Measurements from ENCODE around the gene KTN1. TPM values are rescaled to one million over a fixed set of nuclear protein-coding genes. Genes with fewer than 3 reads are reported as not detected.

KTN1 gene
- total RNA-seq, 1 donor from 2014 or later = 191 TPM

DNA sequence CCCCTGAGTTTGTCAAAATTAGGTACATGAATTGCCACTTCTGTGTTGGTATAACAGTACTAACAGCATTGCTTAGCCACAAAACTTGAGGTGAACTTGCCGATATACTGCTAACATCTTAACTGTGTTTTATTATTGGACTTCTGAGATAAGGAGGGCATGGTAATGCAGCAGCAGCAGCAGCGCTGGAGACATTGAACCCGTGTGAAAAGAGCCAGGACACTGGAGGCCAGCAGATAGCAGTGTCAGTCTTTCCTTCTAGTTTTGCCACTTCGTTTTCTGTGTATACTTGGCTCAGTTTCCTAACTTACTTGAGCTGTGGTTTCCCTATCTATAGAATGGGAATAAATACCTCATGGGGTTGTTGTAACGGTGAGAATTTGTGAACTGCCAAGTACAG is 82.7 kb downstream of the KTN1 start:
- no peaks in the 10 kb centered on the region for H3K9me3 ChIP-seq (ENCODE audit: low read depth)
- no peaks in the 10 kb centered on the region for H3F3A ChIP-seq (ENCODE audit: low read depth)
- H3K4me2 ChIP-seq = no peak overlapping the region
- no peaks in the 10 kb centered on the region for H3K4me1 Mint-ChIP-seq
- no peaks in the 10 kb centered on the region for H3K79me2 ChIP-seq (ENCODE audit: low read depth)
- H3K27me3 Mint-ChIP-seq (ENCODE audit: insufficient read depth, low read depth) = no peaks in the 10 kb centered on the region
- H3K27me3 ChIP-seq = no peaks in the 10 kb centered on the region
- no peaks in the 10 kb centered on the region for H4K20me1 ChIP-seq (ENCODE audit: low read depth)
- H3K9me3 Mint-ChIP-seq = no peaks in the 10 kb centered on the region
- no peak overlapping the region for H2AFZ ChIP-seq (replicated peaks)
- H3K4me3 Mint-ChIP-seq = no peak overlapping the region
- no peak overlapping the region for H3K27ac Mint-ChIP-seq
- no peak for DNase-seq (ENCODE audit: low spot score)
- peaks cover 22% of the 10 kb centered on the region for H3K36me3 Mint-ChIP-seq
- no peak overlapping the region for H3K4me3 ChIP-seq
- no peak overlapping the region for H3K9ac ChIP-seq
- no peaks in the 10 kb centered on the region for H3K4me1 ChIP-seq
- H3K36me3 ChIP-seq = peaks cover 21% of the 10 kb centered on the region
- TF ChIP-seq EZH2phosphoT487 (IDR thresholded peaks at IDR 0.05) (no peak), EZH2 (IDR thresholded peaks at IDR 0.05) (no peak)
- TF ChIP-seq, protein P1, sequence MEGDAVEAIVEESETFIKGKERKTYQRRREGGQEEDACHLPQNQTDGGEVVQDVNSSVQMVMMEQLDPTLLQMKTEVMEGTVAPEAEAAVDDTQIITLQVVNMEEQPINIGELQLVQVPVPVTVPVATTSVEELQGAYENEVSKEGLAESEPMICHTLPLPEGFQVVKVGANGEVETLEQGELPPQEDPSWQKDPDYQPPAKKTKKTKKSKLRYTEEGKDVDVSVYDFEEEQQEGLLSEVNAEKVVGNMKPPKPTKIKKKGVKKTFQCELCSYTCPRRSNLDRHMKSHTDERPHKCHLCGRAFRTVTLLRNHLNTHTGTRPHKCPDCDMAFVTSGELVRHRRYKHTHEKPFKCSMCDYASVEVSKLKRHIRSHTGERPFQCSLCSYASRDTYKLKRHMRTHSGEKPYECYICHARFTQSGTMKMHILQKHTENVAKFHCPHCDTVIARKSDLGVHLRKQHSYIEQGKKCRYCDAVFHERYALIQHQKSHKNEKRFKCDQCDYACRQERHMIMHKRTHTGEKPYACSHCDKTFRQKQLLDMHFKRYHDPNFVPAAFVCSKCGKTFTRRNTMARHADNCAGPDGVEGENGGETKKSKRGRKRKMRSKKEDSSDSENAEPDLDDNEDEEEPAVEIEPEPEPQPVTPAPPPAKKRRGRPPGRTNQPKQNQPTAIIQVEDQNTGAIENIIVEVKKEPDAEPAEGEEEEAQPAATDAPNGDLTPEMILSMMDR (IDR thresholded peaks at IDR 0.05) = no peak
- H3K27ac ChIP-seq = no peak overlapping the region

DNA sequence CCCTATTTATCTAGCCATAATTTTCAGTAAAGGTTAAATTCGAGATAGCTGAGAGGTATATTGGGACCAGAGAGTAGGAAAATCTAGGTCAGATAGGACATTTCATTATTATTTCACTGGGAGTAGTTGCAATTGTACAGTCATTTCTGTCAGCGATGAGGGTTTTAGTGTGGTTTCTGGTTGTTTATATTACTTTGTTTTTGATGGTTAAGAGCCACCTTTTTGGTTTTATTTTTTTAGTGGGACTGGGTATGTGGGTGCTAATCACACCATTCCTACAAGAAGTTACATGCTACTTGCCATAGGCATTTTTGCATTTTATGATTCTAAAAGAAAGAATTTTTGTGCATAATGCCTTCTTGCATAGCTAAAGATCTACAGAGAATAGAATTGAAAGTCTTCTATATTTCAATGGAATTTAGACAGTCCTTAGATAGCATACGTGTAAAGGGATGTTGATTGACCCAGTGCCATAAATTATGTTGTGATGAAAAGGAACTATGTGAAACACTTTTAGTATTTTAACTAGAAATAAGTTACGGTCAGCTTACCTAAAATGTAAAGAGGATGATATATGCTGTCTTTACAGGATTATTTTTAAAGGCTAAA is 85.2 kb downstream of the KTN1 start:
- Mint-ChIP-seq H3K27ac (no peak overlapping the region), H3K4me1 (no peaks in the 10 kb centered on the region), H3K36me3 (peaks cover 19% of the 10 kb centered on the region), H3K4me3 (no peak overlapping the region), H3K9me3 (no peaks in the 10 kb centered on the region), H3K27me3 (ENCODE audit: insufficient read depth, low read depth) (no peaks in the 10 kb centered on the region)
- Histone ChIP-seq H3K4me2 (no peak overlapping the region), H3K36me3 (peaks cover 5% of the 10 kb centered on the region), H3K27me3 (no peaks in the 10 kb centered on the region), H2AFZ (replicated peaks) (no peak overlapping the region), H3K4me1 (no peaks in the 10 kb centered on the region), H3F3A (ENCODE audit: low read depth) (no peaks in the 10 kb centered on the region), H3K4me3 (no peak overlapping the region), H4K20me1 (ENCODE audit: low read depth) (no peaks in the 10 kb centered on the region), H3K27ac (no peak overlapping the region), H3K9ac (no peak overlapping the region), H3K79me2 (ENCODE audit: low read depth) (no peaks in the 10 kb centered on the region), H3K9me3 (ENCODE audit: low read depth) (no peaks in the 10 kb centered on the region)
- TF ChIP-seq, protein P1 (IDR thresholded peaks at IDR 0.05) = no peak
- TF ChIP-seq EZH2phosphoT487 (IDR thresholded peaks at IDR 0.05) (no peak), EZH2 (IDR thresholded peaks at IDR 0.05) (no peak)
- no peak for DNase-seq (ENCODE audit: low spot score)

DNA sequence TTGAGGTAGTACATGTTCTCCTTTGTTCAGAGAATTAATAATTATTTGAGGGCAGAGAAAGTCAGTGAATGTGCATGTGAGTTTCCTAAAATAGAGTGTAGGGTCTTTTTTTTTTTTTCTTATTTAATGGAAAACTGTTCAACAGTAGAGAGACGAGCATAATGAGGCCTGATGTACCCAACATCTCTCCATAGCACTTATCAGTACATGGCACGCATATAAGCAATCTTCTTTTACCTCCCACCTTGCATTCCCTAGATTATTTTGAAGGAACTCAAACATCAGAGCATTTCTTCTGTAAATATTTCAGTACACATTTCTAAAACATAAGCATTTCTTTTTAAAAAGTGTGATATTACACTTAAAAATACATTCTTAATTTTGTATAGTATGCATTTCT is 87.8 kb downstream of the KTN1 start:
- H3K9me3 ChIP-seq (ENCODE audit: low read depth) = no peaks in the 10 kb centered on the region
- Mint-ChIP-seq H3K4me3 (no peak overlapping the region), H3K9me3 (no peaks in the 10 kb centered on the region), H3K27ac (no peak overlapping the region), H3K36me3 (peaks cover 17% of the 10 kb centered on the region), H3K27me3 (ENCODE audit: insufficient read depth, low read depth) (no peaks in the 10 kb centered on the region), H3K4me1 (no peaks in the 10 kb centered on the region)
- no peaks in the 10 kb centered on the region for H4K20me1 ChIP-seq (ENCODE audit: low read depth)
- no peaks in the 10 kb centered on the region for H3K79me2 ChIP-seq (ENCODE audit: low read depth)
- peaks cover 4% of the 10 kb centered on the region for H3K36me3 ChIP-seq
- no peaks in the 10 kb centered on the region for H3F3A ChIP-seq (ENCODE audit: low read depth)
- H3K9ac ChIP-seq = no peak overlapping the region
- no peak overlapping the region for H3K4me3 ChIP-seq
- H3K4me2 ChIP-seq = no peak overlapping the region
- no peaks in the 10 kb centered on the region for H3K27me3 ChIP-seq
- no peaks in the 10 kb centered on the region for H3K4me1 ChIP-seq
- no peak overlapping the region for H3K27ac ChIP-seq
- no peak overlapping the region for H2AFZ ChIP-seq (replicated peaks)
- no peak for DNase-seq (ENCODE audit: low spot score)
- TF ChIP-seq EZH2 (IDR thresholded peaks at IDR 0.05) (no peak), EZH2phosphoT487 (IDR thresholded peaks at IDR 0.05) (no peak)
- TF ChIP-seq, protein P1 (IDR thresholded peaks at IDR 0.05) = no peak

Measured in neural progenitor cell (in vitro differentiated cells).